OCI-LY3 (cell line): ENCODE results near the gene PDE1A.

ENCODE experiments used
- H2AFZ ChIP-seq: fragments of 200-600, 300-600 bp; shearing (Covaris generic); 2 replicates; pipeline ENCODE4 v1.6.0; 2014; ENCODE audit warnings: antibody characterized with exemption, low read depth, low read length
- H3K27ac ChIP-seq: fragments of 200-600, 300-600 bp; sonication (generic); 2 replicates; pipeline ENCODE4 v1.5.1; 2014; ENCODE audit warnings: mild to moderate bottlenecking, low read length, moderate library complexity, mixed read lengths
- H3K27me3 ChIP-seq: fragments of 200-600, 300-600 bp; sonication (generic); 2 replicates; pipeline ENCODE4 v1.6.1; 2014; ENCODE audit warnings: low read depth, low read length, mixed read lengths
- H3K36me3 ChIP-seq: fragments of 200-600, 300-600 bp; sonication (generic); replicated peaks from 2 replicates; pipeline ENCODE3; 2014; ENCODE audit warnings: low read depth, low read length, mixed read lengths
- H3K4me1 ChIP-seq: fragments of 300-600, 200-600 bp; sonication (generic); 2 replicates; pipeline ENCODE4 v1.6.1; 2014; ENCODE audit warnings: low read length, mixed read lengths
- H3K4me2 ChIP-seq: fragments of 200-600, 300-600 bp; sonication (generic); 2 replicates; pipeline ENCODE4 v1.6.1; 2014; ENCODE audit warnings: low read length, mixed read lengths
- H3K4me3 ChIP-seq: fragments of 300-600, 200-600 bp; sonication (generic); 2 replicates; pipeline ENCODE4 v1.5.1; 2014; ENCODE audit warnings: antibody characterized with exemption, mild to moderate bottlenecking, low read length, moderate library complexity
- H3K79me2 ChIP-seq: fragments of 300-600, 200-600 bp; shearing (Covaris generic); 2 replicates; pipeline ENCODE4 v1.6.1; 2014; ENCODE audit warnings: mild to moderate bottlenecking, low read length, mixed read lengths
- H3K9ac ChIP-seq: fragments of 300-600, 200-600 bp; shearing (Covaris generic); 2 replicates; pipeline ENCODE4 v1.6.0; 2014; ENCODE audit warnings: mild to moderate bottlenecking, low read length, moderate library complexity
- H3K9me3 ChIP-seq: fragments of 200-600, 300-600 bp; shearing (Covaris generic); 2 replicates; pipeline ENCODE4 v1.6.1; 2014; ENCODE audit warnings: low read length, mixed read lengths; ENCODE audit not compliant: insufficient read depth
- H4K20me1 ChIP-seq: fragments of 200-600, 300-600 bp; sonication (generic); 2 replicates; pipeline ENCODE4 v1.6.1; 2016; ENCODE audit warnings: low read length, mixed read lengths; ENCODE audit not compliant: insufficient read depth
- CTCF ChIP-seq: fragments of 200-600, 300-600 bp; sonication (generic); IDR thresholded peaks from 2 replicates; pipeline ENCODE4 v1.5.1; 2014; ENCODE audit warnings: antibody characterized with exemption, low read length, low read depth
- EZH2phosphoT487 ChIP-seq: fragments of 200-600 bp; shearing (Covaris generic); IDR thresholded peaks from 2 replicates; pipeline ENCODE4 v1.6.1; 2018; ENCODE audit warnings: antibody characterized with exemption, mixed run types, low read depth

The PDE1A gene

GRCh38 chr2:182144041-182144775 is 282.6 kb downstream of the PDE1A start:
- Histone ChIP-seq H4K20me1 (no peaks in the 10 kb centered on the region), H3K9me3 (no peaks in the 10 kb centered on the region), H3K4me1 (no peaks in the 10 kb centered on the region)

GRCh38 chr2:182142062-182142461 is 284.8 kb downstream of the PDE1A start:
- Histone ChIP-seq H3K79me2 (no peaks in the 10 kb centered on the region), H2AFZ (no peak overlapping the region), H4K20me1 (no peaks in the 10 kb centered on the region), H3K4me1 (no peaks in the 10 kb centered on the region), H3K4me2 (no peak overlapping the region), H3K4me3 (no peak overlapping the region), H3K9ac (no peak overlapping the region), H3K27me3 (peaks cover 3% of the 10 kb centered on the region; the same call in 1 of the 2 replicates), H3K36me3 (no peaks in the 10 kb centered on the region), H3K27ac (no peak overlapping the region), H3K9me3 (no peaks in the 10 kb centered on the region)
- no peak for TF ChIP-seq EZH2phosphoT487
- no peak for TF ChIP-seq CTCF

More at GRCh38 chr2:182144041-182144775, 282.6 kb downstream of the PDE1A start:
- no peak for TF ChIP-seq CTCF
- TF ChIP-seq EZH2phosphoT487: no peak
- no peak overlapping the region for H3K4me3 ChIP-seq
- H2AFZ ChIP-seq: no peak overlapping the region
- H3K4me2 ChIP-seq: no peak overlapping the region
- no peaks in the 10 kb centered on the region for H3K36me3 ChIP-seq
- H3K27ac ChIP-seq: no peak overlapping the region
- no peak overlapping the region for H3K9ac ChIP-seq
- H3K79me2 ChIP-seq: no peaks in the 10 kb centered on the region
- peaks cover 3% of the 10 kb centered on the region; the same call in 1 of the 2 replicates for H3K27me3 ChIP-seq

- no peak overlapping the region for H3K4me2 ChIP-seq
These were observed 292.6 kb downstream of the PDE1A start for GRCh38 chr2:182134201-182134600.

GRCh38 chr2:182133195-182133891 is 293.5 kb downstream of the PDE1A start:
- no peaks in the 10 kb centered on the region for H3K79me2 ChIP-seq
- H3K4me2 ChIP-seq: no peak overlapping the region
- H2AFZ ChIP-seq: no peak overlapping the region
- no peak overlapping the region for H3K27ac ChIP-seq
- H3K27me3 ChIP-seq: no peaks in the 10 kb centered on the region
- no peak overlapping the region for H3K4me3 ChIP-seq
- H3K9me3 ChIP-seq: no peaks in the 10 kb centered on the region
- TF ChIP-seq CTCF (no peak), EZH2phosphoT487 (no peak)
- no peak overlapping the region for H3K9ac ChIP-seq
- H4K20me1 ChIP-seq: no peaks in the 10 kb centered on the region
- peaks cover 16% of the 10 kb centered on the region for H3K4me1 ChIP-seq
- no peaks in the 10 kb centered on the region for H3K36me3 ChIP-seq

More at GRCh38 chr2:182134201-182134600, 292.6 kb downstream of the PDE1A start:
- Histone ChIP-seq H4K20me1 (no peaks in the 10 kb centered on the region), H3K79me2 (no peaks in the 10 kb centered on the region), H3K36me3 (no peaks in the 10 kb centered on the region), H2AFZ (no peak overlapping the region), H3K9me3 (no peaks in the 10 kb centered on the region), H3K27me3 (no peaks in the 10 kb centered on the region), H3K9ac (no peak overlapping the region), H3K27ac (no peak overlapping the region), H3K4me3 (no peak overlapping the region), H3K4me1 (peaks cover 16% of the 10 kb centered on the region)
- TF ChIP-seq EZH2phosphoT487: no peak
